GM18861 (cell line): ENCODE measurements around the gene HIPK1.
A peak's percentile ranks its signal among the peaks of the same experiment; 100 is the strongest.

Experiments
- ATAC-seq: cut with Tn5 transposase; IDR thresholded peaks from one replicate; pipeline ENCODE4 v1.9.1; 2021; ENCODE audit not compliant: unreplicated experiment

HIPK1 gene

DNA sequence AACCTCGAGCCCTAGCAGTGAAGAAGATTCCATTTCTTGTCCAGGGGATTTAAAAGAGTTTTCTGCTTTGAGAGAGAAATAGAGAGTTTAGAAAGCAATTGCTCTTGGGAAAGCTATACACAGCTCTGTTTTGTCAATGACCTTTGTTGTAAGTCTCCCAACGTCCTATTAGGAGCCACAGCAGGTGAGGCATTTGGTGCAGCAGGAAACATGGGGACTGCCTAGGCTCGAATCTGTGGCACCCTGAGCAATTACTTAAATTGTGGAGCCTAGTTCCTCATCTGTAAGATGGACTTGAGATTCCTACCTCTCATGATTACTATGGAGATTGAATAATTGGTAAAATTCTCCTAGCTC is 15.8 kb upstream of the HIPK1 start:
- no peak for ATAC-seq

DNA sequence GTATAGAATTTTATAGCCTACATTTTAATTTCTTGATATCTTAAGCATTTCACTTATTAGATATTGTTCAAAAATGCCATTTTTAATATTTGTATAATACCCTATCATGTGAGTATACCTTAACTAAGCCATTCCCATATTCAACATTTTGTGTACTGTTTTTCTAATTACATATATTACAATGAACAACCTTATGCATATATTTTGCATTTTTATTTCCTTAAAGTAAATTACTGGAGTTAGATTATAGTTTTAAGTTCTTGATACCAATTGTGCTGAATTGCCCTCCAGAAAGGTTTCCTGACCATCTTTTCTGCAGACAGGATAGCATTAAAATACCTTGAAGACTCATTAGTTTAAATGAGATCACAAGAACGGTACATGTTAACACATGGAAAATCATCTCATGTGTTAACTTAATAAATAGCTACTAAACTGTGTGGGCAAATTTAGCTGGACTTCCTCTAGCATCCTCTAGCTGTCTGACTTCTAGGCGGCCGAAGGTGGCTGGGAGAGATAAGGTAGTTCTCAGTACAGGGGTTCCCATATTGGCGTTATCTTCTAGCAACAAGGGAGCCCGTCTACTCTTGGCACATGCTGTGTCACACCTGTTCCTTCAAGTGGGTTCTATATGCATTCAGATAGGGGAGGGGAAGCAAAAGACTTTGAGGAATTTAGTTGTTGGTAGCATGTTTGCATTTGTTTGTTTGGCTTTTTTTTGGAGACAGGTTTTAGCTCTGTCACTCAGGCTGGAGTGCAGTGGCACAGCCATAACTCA is 15.0 kb upstream of the HIPK1 start:
- no peak for ATAC-seq

DNA sequence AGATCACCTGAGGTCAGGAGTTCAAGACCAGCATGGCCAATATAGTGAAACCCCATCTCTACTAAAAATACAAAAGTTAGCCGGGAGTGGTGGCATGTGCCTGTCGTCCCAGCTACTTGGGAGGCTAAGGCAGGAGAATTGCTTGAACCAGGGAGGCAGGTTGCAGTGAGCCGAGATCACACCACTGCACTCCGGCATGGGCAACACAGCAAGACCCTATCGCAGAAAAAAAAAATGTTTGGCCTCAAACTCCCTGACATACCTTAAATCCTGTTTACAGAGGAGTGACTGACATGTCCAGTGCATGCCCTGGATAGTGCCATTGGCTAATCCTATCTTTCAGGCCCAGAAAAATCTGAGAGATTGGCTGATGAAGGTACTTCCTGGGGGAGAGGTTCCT is 12.2 kb upstream of the HIPK1 start:
- no peak for ATAC-seq

- ATAC-seq = no peak
These were observed 11.6 kb upstream of the HIPK1 start for GRCh38 chr1:113917400-113918082.

DNA sequence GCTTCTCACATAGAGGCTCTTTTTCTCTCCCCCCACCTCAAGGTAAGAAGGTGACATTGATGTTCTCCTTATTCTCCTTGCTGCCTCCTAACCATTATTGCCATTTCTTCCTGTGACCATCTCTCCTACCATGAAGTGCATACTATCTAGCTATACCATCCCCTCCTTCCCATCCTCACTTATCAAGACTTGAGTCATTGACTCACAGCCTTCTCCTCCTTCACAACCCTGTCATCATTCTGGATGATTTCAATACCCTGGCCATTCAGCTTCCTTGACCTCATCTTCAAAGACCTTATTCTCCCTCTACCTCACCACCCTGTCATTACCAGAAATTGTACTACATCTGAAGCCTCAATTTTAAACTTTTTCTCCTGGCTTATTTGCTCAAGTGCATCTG is 10.9 kb upstream of the HIPK1 start:
- ATAC-seq = no peak

GRCh38 chr1:113922957-113923356 is 6.2 kb upstream of the HIPK1 start:
- ATAC-seq = no peak

DNA sequence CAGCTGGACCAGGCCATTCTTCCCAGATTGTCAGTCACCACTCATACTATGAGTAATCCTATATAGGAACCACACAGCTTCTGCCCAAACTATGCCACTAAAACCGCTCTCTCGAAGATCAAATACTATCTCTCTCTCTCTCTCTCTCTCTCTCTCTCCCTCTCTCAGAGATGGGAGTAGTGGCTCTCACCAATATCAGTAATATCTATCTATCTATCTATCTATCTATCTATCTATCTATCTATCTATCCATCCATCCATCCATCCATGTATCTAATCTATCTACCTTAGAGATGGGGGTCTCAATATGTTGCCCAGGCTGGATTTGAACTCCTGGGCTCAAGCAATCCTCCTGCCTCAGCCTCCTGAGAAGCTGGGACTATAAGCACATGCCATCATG is 4.7 kb upstream of the HIPK1 start:
- ATAC-seq = no peak

DNA sequence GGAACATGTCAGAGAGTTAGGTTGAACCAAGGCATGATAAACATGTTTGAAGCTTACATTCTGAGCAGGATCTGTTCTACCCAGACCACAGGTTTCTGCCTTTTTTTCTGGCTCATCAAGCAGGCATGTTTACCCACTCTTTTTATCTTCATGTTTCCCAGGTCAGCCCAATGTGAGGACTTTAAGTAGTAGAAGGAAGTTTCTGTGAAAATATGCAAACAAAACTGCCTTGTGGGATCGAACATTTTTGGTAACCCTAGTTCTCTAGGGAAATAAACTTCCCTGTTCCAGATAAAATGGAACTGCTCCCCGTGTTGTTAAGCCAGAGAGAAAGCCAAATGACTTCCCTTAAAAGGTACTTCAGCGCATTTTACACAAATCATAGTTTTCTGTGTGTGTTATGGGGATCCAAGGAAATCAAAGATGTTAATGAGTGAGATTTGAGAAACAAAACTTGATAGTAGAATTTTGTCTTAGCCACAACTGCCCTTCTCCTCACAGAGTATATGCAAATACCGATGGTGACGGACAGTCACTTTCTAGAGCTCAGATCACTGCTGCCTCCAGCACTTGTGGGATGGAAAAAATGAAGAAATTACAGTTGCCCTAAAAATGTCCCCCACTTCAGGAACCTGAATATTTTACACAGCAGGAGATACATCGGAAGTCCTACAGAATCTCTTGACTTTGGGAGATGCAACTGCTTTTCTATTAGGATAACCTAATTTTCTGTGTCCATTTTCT is 765 bp upstream of the HIPK1 start:
- ATAC-seq = peak; percentile 26

GRCh38 chr1:113929750-113930498 is 800 bp downstream of the HIPK1 start:
- ATAC-seq = peak; percentile 10

DNA sequence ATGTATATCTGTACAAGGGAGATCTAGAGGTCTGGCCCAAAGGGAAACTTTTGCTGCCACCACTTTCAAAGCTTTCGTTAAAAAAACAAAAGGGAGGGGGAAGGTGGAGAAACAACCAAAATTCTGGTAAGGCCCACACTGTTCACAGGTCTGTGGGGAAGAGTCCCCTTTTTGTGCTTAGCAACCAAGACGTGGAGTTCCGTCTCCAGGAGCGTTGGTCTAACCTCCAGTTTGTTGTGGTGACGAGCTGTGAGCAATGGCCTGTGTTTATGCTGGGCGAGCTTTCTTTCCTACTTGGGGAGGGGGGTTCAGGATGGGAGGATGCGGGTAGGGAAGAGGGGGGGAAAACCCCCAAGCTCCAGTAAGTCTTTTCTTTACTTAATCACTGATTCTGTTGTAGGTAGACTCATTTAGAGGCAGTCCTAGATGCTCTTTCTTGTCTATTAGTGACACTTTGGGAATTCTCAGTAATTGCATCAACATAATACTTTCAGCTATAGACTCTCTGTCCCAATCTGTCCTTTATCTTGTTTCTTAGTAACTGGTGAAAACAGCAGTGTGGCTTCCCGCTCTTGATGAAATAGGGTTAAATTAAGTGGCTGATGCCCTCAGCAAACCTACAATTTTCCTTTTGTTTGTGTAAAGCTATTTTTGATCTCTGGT is 1.5 kb downstream of the HIPK1 start:
- peak; percentile 29 for ATAC-seq

DNA sequence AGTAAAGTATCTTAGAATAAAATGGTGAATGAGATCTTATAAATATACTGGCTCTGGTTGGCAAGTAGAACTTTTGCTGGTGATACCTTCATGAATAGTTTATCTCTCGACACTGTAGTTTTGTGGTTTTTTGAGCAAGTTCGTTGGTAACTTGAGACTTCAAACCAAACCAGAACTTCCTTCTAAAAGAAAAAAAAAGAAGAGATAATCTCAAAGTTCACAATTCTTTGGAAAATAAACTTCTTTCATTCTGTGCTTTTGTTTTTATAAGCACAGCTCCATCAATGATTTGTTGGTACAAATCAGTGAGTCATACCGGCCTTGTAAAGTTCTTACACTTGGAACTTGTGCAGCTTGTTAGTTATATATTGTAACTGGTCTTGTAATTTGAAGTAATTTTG is 2.3 kb downstream of the HIPK1 start:
- ATAC-seq = no peak

DNA sequence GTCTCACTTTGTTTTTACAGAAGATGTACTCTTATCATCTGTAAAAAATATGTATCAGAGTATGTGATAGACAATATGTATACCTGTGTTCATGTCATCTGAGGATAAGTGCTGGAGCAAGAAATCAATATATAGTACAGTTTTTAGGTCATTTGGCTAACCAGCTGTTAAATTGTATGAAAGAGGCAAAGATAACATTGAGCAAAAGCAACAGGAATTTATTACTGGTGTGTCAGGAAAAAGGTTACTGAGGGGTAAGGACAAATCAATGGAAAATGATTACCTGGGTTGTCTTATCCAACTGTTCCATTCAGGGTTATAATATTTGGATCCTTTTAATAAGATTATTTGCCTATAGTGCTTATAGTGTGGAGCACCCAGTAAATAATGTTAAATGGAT is 4.9 kb downstream of the HIPK1 start:
- no peak for ATAC-seq

DNA sequence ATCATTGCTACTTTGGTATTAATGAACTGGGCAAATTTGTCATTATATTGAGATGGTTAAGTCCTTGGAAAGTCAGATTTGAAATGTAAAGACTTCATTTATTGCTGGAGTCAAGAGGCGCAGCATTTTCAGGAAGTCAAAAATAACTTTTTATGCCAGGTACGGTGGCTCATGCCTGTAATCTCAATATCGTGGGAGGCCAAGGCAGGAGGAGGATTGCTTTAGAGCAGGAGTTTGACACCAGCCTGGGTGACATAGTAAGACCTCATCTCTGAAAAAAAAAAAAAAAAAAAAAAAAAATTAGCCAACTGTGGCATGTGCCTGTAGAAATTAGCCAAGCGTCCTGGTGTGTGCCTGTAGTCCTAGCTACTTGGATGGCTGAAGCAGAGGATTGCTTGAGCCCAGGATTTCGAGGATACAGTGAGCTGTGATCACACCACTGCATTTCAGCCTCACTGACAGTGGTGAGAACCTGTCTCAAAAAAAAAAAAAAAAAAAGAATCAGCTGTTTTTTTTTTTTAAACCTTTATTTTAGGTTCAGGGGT is 5.5 kb downstream of the HIPK1 start:
- ATAC-seq = no peak

GRCh38 chr1:113935176-113935575 is 6.1 kb downstream of the HIPK1 start:
- no peak for ATAC-seq

GRCh38 chr1:113935970-113936369 is 6.8 kb downstream of the HIPK1 start:
- ATAC-seq = no peak

- no peak for ATAC-seq
These were observed 8.0 kb downstream of the HIPK1 start for GRCh38 chr1:113937146-113937545.

- ATAC-seq = no peak
These were observed 9.1 kb downstream of the HIPK1 start for GRCh38 chr1:113938192-113938591.

GRCh38 chr1:113940365-113941244 is 11.5 kb downstream of the HIPK1 start:
- no peak for ATAC-seq

DNA sequence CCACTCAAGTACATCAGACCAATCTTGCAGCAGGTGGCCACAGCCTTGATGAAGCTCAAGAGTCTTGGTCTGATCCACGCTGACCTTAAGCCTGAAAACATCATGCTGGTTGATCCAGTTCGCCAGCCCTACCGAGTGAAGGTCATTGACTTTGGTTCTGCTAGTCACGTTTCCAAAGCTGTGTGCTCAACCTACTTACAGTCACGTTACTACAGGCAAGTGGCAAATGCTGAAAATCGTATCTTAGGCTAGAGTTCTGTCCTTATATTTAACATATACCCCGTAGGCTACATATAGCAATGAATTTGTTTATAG is 12.1 kb downstream of the HIPK1 start:
- ATAC-seq = no peak

DNA sequence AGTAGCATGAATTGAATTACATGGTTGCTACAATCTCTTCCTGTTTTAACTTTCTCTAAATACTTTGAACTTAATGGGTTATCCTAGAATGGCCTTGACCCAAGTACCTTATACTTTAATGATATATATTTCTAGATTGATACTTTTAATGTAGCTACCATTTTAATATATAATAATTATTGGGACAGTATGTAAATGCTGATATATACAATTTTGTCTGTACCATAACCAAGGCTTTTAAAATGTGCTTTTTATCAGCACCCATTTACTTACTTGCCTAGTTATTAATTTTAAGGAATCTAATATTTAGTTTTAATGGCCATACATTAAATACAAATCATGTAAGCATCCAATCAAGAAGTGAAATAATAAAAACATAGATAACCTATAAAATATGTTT is 13.4 kb downstream of the HIPK1 start:
- no peak for ATAC-seq
